IMR-90 (cell line): ENCODE data around the gene QSER1. TPM values are rescaled to one million over a fixed set of nuclear protein-coding genes. Genes with fewer than 3 reads are reported as not detected.

Experiments used
- ATAC-seq: fragments of 200-7000 bp; cut with Tn5 transposase; 2 replicates; pipeline ENCODE4 v1.9.1; 2020; ENCODE audit warnings: low read depth, mild to moderate bottlenecking, moderate library complexity
- BruUV-seq: library from RNA; stranded (reverse); fragments of 400-500 nt; replicated peaks from 2 replicates; lab custom pipeline; 2021; lab: Mats Ljungman, UMichigan
- CTCF ChIA-PET: fragments of 300-600 bp; formaldehyde crosslinking; extraction: SDS; loops from one replicate; lab custom pipeline; 2021; ENCODE audit warnings: antibody characterized with exemption; lab: Yijun Ruan, JAX
- POLR2A ChIA-PET: fragments of 300-600 bp; sonication (Branson Sonifier 250); formaldehyde crosslinking; loops from one replicate; lab custom pipeline; 2022; ENCODE audit warnings: antibody characterized with exemption; ENCODE audit not compliant: unreplicated experiment; lab: Charles Lee
- DNase-seq: peaks from one replicate; pipeline ENCODE4 v3.0.0; 2013
- H2AFZ ChIP-seq: replicated peaks from 2 replicates; pipeline ENCODE3; 2013; ENCODE audit warnings: low read length, mild to moderate bottlenecking; ENCODE audit not compliant: poor library complexity
- H2AK5ac ChIP-seq: 2 replicates; pipeline ENCODE4 v1.6.1; 2013; ENCODE audit warnings: low read depth, low read length, inconsistent platforms
- H2AK9ac ChIP-seq: replicated peaks from 2 replicates; pipeline ENCODE3; 2013; ENCODE audit warnings: mild to moderate bottlenecking, low read depth, low read length, moderate library complexity; ENCODE audit not compliant: poor library complexity
- H2BK120ac ChIP-seq: 2 replicates; pipeline ENCODE4 v1.6.1; 2013; ENCODE audit warnings: low read depth, low read length, inconsistent platforms
- H2BK15ac ChIP-seq: 3 replicates; pipeline ENCODE4 v1.6.1; 2013; ENCODE audit warnings: low read depth, low read length, inconsistent platforms
- H2BK20ac ChIP-seq: 2 replicates; pipeline ENCODE4 v1.6.1; 2013; ENCODE audit warnings: low read depth, mild to moderate bottlenecking, inconsistent platforms, low read length, moderate library complexity
- H2BK5ac ChIP-seq: 2 replicates; pipeline ENCODE4 v1.6.1; 2013; ENCODE audit warnings: mild to moderate bottlenecking, low read depth, low read length, inconsistent platforms; ENCODE audit not compliant: poor library complexity, severe bottlenecking
- H3K14ac ChIP-seq: replicated peaks from 2 replicates; pipeline ENCODE4 v1.6.1; 2013; ENCODE audit warnings: low read depth, low read length, inconsistent platforms
- H3K18ac ChIP-seq: 2 replicates; pipeline ENCODE4 v1.6.1; 2013; ENCODE audit warnings: low read depth, low read length, control low read depth
- H3K23ac ChIP-seq: 2 replicates; pipeline ENCODE4 v1.6.1; 2013; ENCODE audit warnings: low read depth, low read length, inconsistent platforms
- H3K27ac ChIP-seq: 2 replicates; pipeline ENCODE4 v1.5.1; 2013; ENCODE audit warnings: mild to moderate bottlenecking, control low read depth, low read length; ENCODE audit not compliant: insufficient read depth
- H3K27me3 ChIP-seq: 2 replicates; pipeline ENCODE4 v1.6.1; 2013; ENCODE audit warnings: low read length; ENCODE audit not compliant: control insufficient read depth, insufficient read depth
- H3K36me3 ChIP-seq: 2 replicates; pipeline ENCODE4 v1.6.1; 2013; ENCODE audit warnings: low read length, mixed read lengths; ENCODE audit not compliant: control insufficient read depth, insufficient read depth
- H3K4ac ChIP-seq: 2 replicates; pipeline ENCODE4 v1.6.1; 2013; ENCODE audit warnings: low read depth, low read length, inconsistent platforms
- H3K4me1 ChIP-seq: 2 replicates; pipeline ENCODE4 v1.6.1; 2013; ENCODE audit warnings: low read length, mixed read lengths; ENCODE audit not compliant: control insufficient read depth, insufficient read depth
- H3K4me2 ChIP-seq: 2 replicates; pipeline ENCODE4 v1.6.1; 2013; ENCODE audit warnings: low read depth, mild to moderate bottlenecking, control low read depth, low read length, moderate library complexity
- H3K4me3 ChIP-seq: 2 replicates; pipeline ENCODE4 v1.5.1; 2013; ENCODE audit warnings: low read depth, mild to moderate bottlenecking, control low read depth, low read length, moderate library complexity; ENCODE audit not compliant: insufficient read depth
- H3K56ac ChIP-seq: 2 replicates; pipeline ENCODE4 v1.6.1; 2013; ENCODE audit warnings: low read length, inconsistent platforms; ENCODE audit not compliant: insufficient read depth; ENCODE audit errors: extremely low read depth
- H3K79me1 ChIP-seq, 2 experiments: 2 replicates each; pipeline ENCODE4 v1.6.1; 2013; ENCODE audit warnings: low read length in 2 of 2, inconsistent platforms in 1 of 2, low read depth in 1 of 2
- H3K9ac ChIP-seq: 2 replicates; pipeline ENCODE4 v1.6.1; 2013; ENCODE audit warnings: low read depth, low read length, control low read depth
- H3K9me1 ChIP-seq: 2 replicates; pipeline ENCODE4 v1.6.1; 2013; ENCODE audit warnings: low read length, inconsistent platforms; ENCODE audit not compliant: insufficient read depth
- H3K9me3 ChIP-seq: 2 replicates; pipeline ENCODE4 v1.6.1; 2013; ENCODE audit warnings: low read length; ENCODE audit not compliant: control insufficient read depth, insufficient read depth
- H4K20me1 ChIP-seq: 2 replicates; pipeline ENCODE4 v1.6.1; 2013; ENCODE audit warnings: low read length, inconsistent platforms; ENCODE audit not compliant: insufficient read depth
- H4K5ac ChIP-seq: 2 replicates; pipeline ENCODE4 v1.6.1; 2013; ENCODE audit warnings: mild to moderate bottlenecking, low read depth, low read length, control low read depth
- H4K8ac ChIP-seq, 2 experiments: 2 replicates each; pipeline ENCODE4 v1.6.1; 2013; ENCODE audit warnings: low read depth in 2 of 2, low read length in 2 of 2, control low read depth in 1 of 2, inconsistent platforms in 1 of 2
- H4K91ac ChIP-seq: 2 replicates; pipeline ENCODE4 v1.6.1; 2013; ENCODE audit warnings: low read depth, low read length, inconsistent platforms; ENCODE audit not compliant: insufficient read depth
- CTCF ChIP-seq: conservative IDR thresholded peaks from 2 replicates; pipeline ENCODE4 v1.5.1; 2012; ENCODE audit warnings: mild to moderate bottlenecking, low read depth, low read length, improper control_type of control experiment
- ELK1 ChIP-seq: fragments of 150-350 bp; IDR thresholded peaks from 2 replicates; pipeline ENCODE4 v1.6.1; 2016; ENCODE audit warnings: low read depth, mild to moderate bottlenecking, low read length, moderate library complexity, borderline replicate concordance
- FOS ChIP-seq: fragments of 150-350 bp; IDR thresholded peaks from 2 replicates; pipeline ENCODE4 v1.6.1; 2016; ENCODE audit warnings: low read depth, low read length
- MXI1 ChIP-seq: IDR thresholded peaks from 2 replicates; pipeline ENCODE4 v1.6.1; 2012; ENCODE audit warnings: low read depth, mild to moderate bottlenecking, low read length, moderate library complexity, borderline replicate concordance
- RCOR1 ChIP-seq: IDR thresholded peaks from 2 replicates; pipeline ENCODE4 v1.6.1; 2012; ENCODE audit warnings: mild to moderate bottlenecking, low read length, improper control_type of control experiment; ENCODE audit not compliant: insufficient replicate concordance
- RFX5 ChIP-seq: IDR thresholded peaks from 2 replicates; pipeline ENCODE4 v1.8.0; 2012; ENCODE audit warnings: low read depth, mild to moderate bottlenecking, low read length, moderate library complexity
- WGBS, 2 experiments: methylation state at CpG; one replicate each; pipeline versions ENCODE4 v1.1.5 to v1.1.7; 2013; ENCODE audit warnings: missing lambda C conversion rate in 2 of 2; ENCODE audit not compliant: insufficient read length in 1 of 2; ENCODE audit errors: extremely low coverage in 2 of 2; 5-methylcytosine and 5-hydroxymethylcytosine counted together
- dilution Hi-C: fragments of 300-500 bp; cut with HindIII; formaldehyde crosslinking; loops from one replicate; pipeline ENCODE4 v1.14.3; 2018; ENCODE audit warnings: low sequenced_read_pairs; ENCODE audit not compliant: unreplicated experiment
- in situ Hi-C: fragments of 300-500 bp; cut with MboI; formaldehyde crosslinking; loops from 3 replicates; pipeline ENCODE4 v1.14.3; 2019; ENCODE audit warnings: low sequenced_read_pairs, inconsistent platforms, mixed read lengths
- intact Hi-C: fragments of 100-400 bp; cut with micrococcal nuclease; formaldehyde crosslinking; loops from 2 replicates; pipeline ENCODE4 v1.10.0; 2022
- polyA plus RNA-seq, 3 experiments: library from polyadenylated mRNA; depleted of rRNA; stranded (reverse); fragments of >200 nt; gene quantifications; 2 replicates each; pipeline ENCODE4 v1.2.3, GENCODE V29; 2012; ENCODE audit warnings: low replicate concordance in 1 of 3
- total RNA-seq: library from RNA; depleted of rRNA; stranded (reverse); fragments of >200 nt; gene quantifications from 2 replicates; pipeline ENCODE4 v1.2.3, GENCODE V29; 2012

The QSER1 gene
- total and polyA plus RNA-seq, 2 of the 4 experiments (the other 2 are of a cell fraction): 5.9 to 15.6 TPM

DNA sequence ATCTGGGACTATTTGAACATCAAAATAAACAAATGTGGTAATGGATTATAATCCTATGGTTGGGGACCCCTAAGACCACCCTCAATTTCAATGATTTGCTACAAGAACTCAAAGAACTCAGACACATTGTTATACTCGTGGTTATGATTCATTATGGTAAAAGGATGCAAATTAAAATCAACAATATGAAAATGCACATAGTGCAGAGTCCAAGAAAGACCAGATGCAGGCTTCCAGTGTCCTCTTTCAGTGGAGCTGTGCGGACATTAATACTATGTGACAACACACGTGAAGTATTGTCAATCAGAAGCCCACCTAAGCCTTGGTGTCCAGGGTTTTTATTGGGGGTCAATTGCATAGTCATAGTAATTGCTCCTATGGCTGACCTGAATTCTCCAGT is 9.2 kb upstream of the QSER1 start:
- H3K4me1 ChIP-seq: no peaks in the 10 kb centered on the region; the same call in 1 of the 2 replicates
- no peaks in the 10 kb centered on the region for H4K20me1 ChIP-seq
- DNase-seq (no peak), ATAC-seq (no peak)
- dilution Hi-C loops (no loop called here), in situ Hi-C loops (no loop called here), intact Hi-C loops (no loop called here)
- H3K27me3 ChIP-seq: peaks cover 1% of the 10 kb centered on the region; the same call in 1 of the 2 replicates
- no peak overlapping the region for H3K14ac ChIP-seq
- no peak overlapping the region for H2BK20ac ChIP-seq
- H3K4me2 ChIP-seq: no peak overlapping the region
- no peak overlapping the region for H2BK120ac ChIP-seq
- no peak overlapping the region for H4K91ac ChIP-seq
- no peak overlapping the region for H2BK5ac ChIP-seq
- no peaks in the 10 kb centered on the region for H3K79me1 ChIP-seq
- H4K8ac ChIP-seq: no peak overlapping the region
- no peak overlapping the region for H3K27ac ChIP-seq
- H4K5ac ChIP-seq: no peak overlapping the region
- no peak overlapping the region for H3K4ac ChIP-seq
- H3K23ac ChIP-seq: no peak overlapping the region
- ChIA-PET CTCF (no interaction called here), POLR2A (no interaction called here)
- no TSS peak for BruUV-seq
- no peak overlapping the region for H2AFZ ChIP-seq
- no peak overlapping the region for H3K56ac ChIP-seq
- no peaks in the 10 kb centered on the region for H3K36me3 ChIP-seq
- no peak overlapping the region for H3K18ac ChIP-seq
- H2AK9ac ChIP-seq: no peak overlapping the region
- H3K9ac ChIP-seq: no peak overlapping the region
- H3K4me3 ChIP-seq: no peak overlapping the region
- H3K9me1 ChIP-seq: no peaks in the 10 kb centered on the region
- WGBS, 2 experiments: 64% methylated on average over 2 of the region's 3 CpGs; no CpG with 5 or more reads in 1 of the 2 experiments
- no peak overlapping the region for H2BK15ac ChIP-seq
- no peak overlapping the region for H2AK5ac ChIP-seq
- no peaks in the 10 kb centered on the region for H3K9me3 ChIP-seq
- TF ChIP-seq RCOR1 (no peak), MXI1 (no peak), ELK1 (no peak), FOS (no peak), CTCF (no peak), RFX5 (no peak)
